Peyer's patch (tissue), 4 donors: ENCODE data around the gene PTPRZ1.

Experiments used
- POLR2A ChIP-seq, 2 donors: fragments of 450-650 bp; IDR thresholded peaks; one replicate each; pipeline ENCODE4 v1.5.1; 2017; ENCODE audit warnings: antibody characterized with exemption in 2 of 2, mild to moderate bottlenecking in 2 of 2, moderate library complexity in 2 of 2
- TF ChIP-seq, protein P1 (sequence below), 6 experiments: fragments of 450-650 bp in 4 of 6; fragments of 200-600 bp in 2 of 6; sonication (generic) in 1 of 6; IDR thresholded peaks; one replicate each; pipeline ENCODE4 v1.5.1; 2017 to 2019; ENCODE audit warnings: antibody characterized with exemption in 6 of 6, mild to moderate bottlenecking in 3 of 6, moderate library complexity in 1 of 6

DNA sequence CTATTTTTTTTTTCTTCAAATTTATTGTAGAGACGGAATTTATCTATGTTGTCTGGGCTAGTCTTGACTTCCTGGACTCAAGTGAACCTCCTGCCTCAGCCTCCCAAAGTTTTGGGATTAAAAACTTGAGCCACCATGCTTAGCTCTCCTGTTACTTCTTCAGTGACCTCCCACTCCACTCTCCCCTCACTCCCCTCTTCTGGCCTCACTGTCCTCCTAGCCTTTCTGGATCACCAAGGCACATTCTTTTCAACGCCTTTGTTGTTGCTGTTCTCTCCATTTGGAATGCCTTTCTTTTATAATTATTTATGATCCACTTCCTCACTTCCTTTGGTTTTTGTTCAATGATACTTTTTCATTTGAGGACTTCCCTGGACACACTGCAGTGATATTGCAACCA is 17.9 kb downstream of the PTPRZ1 start:
- TF ChIP-seq, protein P1, sequence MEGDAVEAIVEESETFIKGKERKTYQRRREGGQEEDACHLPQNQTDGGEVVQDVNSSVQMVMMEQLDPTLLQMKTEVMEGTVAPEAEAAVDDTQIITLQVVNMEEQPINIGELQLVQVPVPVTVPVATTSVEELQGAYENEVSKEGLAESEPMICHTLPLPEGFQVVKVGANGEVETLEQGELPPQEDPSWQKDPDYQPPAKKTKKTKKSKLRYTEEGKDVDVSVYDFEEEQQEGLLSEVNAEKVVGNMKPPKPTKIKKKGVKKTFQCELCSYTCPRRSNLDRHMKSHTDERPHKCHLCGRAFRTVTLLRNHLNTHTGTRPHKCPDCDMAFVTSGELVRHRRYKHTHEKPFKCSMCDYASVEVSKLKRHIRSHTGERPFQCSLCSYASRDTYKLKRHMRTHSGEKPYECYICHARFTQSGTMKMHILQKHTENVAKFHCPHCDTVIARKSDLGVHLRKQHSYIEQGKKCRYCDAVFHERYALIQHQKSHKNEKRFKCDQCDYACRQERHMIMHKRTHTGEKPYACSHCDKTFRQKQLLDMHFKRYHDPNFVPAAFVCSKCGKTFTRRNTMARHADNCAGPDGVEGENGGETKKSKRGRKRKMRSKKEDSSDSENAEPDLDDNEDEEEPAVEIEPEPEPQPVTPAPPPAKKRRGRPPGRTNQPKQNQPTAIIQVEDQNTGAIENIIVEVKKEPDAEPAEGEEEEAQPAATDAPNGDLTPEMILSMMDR (IDR thresholded peaks at IDR 0.05), result no peak
- no peak for TF ChIP-seq POLR2A (IDR thresholded peaks at IDR 0.05)
